NB4 (cell line): ENCODE measurements around the gene ACTL7B.
"Not testable (repeated sequence)": the region's sequence is repeated elsewhere in the genome, so short reads cannot be mapped to it uniquely, and the experiment has no call there.

Source experiments
- CTCF ChIP-seq: IDR thresholded peaks from one replicate; pipeline ENCODE4 v1.5.1; 2012; ENCODE audit warnings: low read depth, low read length
- POLR2A ChIP-seq: IDR thresholded peaks from 2 replicates; pipeline ENCODE4 v1.6.1; 2011; ENCODE audit warnings: mild to moderate bottlenecking; ENCODE audit not compliant: insufficient read length; ENCODE audit errors: extremely low read depth

DNA sequence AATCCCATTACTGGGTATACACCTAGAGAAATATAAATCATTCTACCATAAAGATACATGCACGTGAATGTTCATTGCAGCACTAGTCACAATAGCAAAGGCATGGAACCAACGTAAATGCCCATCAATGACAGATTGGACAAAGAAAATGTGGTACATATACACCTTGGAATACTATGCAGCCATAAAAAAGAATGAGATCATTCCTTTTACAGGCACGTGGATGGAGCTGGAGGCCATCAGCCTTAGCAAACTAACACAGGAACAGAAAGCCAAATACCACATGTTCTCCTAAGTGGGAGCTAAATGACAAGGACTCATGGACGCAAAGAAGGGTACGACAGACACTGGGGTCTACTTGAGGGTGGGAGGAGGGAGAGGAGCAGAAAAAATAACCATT, 16.2 kb downstream of the ACTL7B start:
- not testable (repeated sequence) for TF ChIP-seq CTCF, POLR2A
